ENCODE results near the gene CADM2.

Gene CADM2

DNA sequence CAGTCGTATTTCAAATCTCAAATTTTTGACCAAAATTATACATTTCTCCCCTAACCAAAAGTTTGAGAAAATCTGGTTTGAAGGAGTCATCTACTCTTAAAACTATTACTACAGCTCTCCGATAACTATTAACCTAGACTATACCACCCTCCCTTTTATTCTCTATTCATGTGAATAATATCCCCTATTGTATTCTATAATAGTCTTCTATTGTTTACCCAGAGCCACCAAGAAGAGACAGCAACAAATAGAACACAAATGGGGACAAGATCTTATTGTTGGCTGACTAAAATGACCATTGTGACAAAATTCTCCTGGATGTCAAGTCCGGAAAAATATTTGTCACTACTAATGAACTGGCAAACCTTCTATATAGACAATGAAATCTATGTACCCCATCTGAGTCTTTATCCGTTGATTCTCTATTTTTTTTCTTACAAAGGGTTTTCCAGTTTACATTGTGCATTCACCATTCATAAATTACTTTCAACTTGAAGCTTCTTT lies 618.0 kb downstream of the CADM2 start:
- no peak for DNase-seq

DNA sequence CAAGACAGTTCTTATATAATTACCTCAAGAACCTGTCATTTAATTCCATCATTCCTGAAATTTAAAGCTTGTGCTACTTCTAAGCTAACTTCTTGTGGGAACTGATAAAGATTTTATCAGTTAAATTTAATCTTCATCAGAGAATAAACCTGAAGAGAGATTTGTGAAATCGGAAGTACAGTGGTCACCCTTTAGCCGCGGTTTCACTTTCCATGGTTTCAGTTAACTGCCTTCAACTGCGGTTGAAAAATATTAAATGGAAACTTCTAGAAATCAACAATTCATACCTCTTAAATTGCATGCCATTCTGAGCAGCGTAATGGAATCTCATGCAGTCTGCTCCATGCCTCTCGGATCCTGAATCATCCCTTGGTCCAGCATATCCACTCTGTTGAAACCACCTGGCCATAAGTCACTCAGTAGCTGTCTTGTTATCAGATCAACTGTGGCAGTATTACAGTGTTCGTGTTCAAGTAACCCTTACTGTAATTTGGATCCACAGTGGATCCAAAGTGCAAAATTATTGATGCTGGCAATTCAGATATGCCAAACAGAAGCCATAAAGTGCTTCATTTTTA lies 626.1 kb downstream of the CADM2 start:
- DNase-seq: no peak

- peak; percentile 50 for DNase-seq
Measured at GRCh38 chr3:85586018-85586417, 627.2 kb downstream of the CADM2 start.

DNA sequence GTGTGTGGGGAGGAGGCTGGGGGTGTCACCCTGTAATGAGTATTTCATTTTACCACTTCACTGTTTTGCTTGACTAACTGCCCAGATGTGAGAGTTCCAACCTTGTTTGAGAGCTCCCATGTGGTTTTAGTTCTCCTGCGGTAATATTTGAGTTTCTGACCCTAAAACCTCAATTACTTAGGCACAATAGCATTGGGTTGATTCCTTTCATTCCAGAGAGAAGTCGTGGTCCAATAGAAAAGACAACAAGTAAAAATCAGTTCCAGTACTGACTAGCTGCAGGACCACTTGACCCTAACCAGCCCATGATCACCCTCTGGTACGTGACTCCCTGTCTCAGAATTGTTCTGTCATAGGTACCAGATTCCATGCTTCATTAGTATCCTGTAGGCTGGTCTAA lies 630.4 kb downstream of the CADM2 start:
- DNase-seq: no peak

DNA sequence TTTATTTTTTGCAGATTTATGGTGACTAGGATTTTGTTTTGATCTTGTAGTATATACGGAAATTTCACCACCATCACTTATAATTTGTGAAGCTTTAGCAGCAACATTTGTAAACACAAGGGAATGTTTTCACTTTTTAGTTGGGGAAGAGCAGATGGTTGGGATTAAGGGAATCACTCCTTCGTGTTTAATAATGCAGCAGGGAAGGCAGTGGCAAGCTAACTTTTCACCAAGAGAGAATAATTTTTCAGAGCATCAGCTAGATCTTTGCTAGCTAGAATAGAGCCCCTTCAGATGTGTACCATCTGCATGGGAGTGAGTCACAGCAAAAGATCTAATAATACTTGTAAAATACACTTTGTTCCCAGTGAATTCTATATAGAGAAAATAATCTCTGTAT lies 632.7 kb downstream of the CADM2 start:
- no peak for DNase-seq

GRCh38 chr3:85592256-85592655 lies 633.5 kb downstream of the CADM2 start:
- no peak for DNase-seq

DNA sequence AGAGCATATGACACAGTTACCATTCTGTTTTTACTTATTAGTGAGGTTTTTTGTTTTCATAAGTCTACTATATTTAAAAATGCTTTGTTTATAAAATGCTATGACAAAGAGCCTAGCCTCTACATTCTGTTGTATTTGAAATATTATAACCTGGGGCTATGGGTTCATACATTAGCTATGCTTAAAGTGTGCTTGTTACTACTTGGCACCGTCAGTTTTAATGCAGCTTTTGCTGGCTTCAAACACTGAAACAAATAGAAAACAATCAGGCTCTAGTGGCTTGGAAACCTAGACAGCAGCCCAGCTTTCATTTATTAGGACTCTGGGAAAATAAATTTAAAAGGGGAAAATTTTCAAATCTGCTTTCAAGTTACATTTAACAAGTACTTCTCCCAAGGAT lies 635.9 kb downstream of the CADM2 start:
- DNase-seq: no peak

- peak; percentile 73 for DNase-seq
Measured at GRCh38 chr3:85603378-85603777, 644.6 kb downstream of the CADM2 start.

GRCh38 chr3:85604641-85605040 lies 645.9 kb downstream of the CADM2 start:
- no peak for DNase-seq

DNA sequence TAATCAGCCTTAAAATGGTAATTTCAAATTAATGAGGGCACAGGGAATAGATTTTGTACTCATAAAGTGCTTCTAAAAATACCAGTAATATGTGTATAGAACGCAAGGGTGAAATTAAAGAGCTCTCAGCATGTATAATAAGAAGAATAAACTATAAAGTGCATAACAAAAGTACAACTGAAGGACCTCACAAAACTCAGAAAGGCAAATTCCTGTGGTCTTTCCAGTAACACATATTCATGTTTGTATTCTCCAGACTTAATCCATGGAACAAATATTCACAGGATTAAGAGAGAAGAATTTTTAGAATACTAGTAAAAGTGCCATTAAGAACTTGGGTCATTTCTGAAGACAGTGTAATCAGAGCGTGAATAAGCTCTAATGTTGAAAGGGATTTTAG lies 646.3 kb downstream of the CADM2 start:
- DNase-seq: no peak

- no peak for DNase-seq
Measured at GRCh38 chr3:85626662-85627061, 667.9 kb downstream of the CADM2 start.

GRCh38 chr3:85627932-85628331 lies 669.1 kb downstream of the CADM2 start:
- DNase-seq: peak; percentile 50

GRCh38 chr3:85631070-85631469 lies 672.3 kb downstream of the CADM2 start:
- no peak for DNase-seq

DNA sequence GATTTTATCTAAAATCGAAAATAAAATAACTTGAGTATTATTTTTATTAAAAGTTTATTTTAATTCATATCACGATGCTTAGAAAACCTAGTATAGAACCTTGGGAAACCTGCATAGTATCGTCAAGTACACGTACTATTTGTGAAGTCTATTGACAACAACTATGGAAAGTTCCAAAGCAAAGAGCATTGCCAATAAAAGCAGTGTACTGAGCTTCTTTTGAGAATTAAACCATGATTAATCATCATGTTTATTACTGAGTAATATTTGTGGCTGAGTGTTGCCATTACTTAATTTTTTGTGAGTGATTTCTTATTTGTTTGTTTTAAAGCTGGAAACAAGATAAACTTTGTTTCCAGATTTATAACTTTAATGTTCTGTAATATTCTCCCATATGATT lies 674.1 kb downstream of the CADM2 start:
- no peak for DNase-seq

DNA sequence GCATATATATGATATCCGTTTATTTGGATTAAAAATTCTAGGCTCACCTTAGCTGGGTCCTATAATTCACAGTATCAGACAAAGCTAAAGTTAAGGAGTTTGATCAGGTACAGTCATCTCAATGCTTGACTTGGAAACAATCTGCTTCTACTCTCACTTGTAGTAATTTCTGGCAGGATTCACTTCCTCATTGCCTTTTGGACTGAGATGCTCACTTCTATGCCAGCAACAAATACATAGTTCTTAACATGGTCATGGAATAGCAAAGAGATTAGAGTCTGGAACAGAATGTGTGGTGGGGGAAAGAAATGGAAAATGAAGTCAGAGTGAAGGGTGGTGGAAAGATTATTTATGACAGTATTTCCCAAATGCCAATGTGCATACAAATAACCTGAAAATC lies 693.6 kb downstream of the CADM2 start:
- DNase-seq: no peak

GRCh38 chr3:85660451-85660850 lies 701.7 kb downstream of the CADM2 start:
- peak; percentile 49 for DNase-seq

- no peak for DNase-seq
Measured at GRCh38 chr3:85662462-85662861, 703.7 kb downstream of the CADM2 start.

DNA sequence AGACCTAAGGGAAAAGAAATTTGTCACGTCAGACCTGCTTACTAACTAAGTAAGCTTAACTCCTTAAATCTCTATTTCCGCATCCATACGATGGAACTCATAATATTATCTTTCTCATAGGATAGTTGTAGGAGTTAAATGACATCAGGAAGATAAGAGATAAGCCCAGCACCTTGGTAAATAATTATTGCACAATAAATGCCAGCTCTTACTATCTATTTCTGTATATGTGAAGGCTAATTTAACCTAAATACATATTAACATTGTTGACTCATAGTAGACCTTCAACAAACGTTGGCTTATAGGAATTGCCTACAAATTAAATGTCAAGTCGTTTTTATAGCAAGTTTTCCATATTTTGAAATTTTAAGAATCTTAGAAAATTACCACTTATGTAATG lies 709.0 kb downstream of the CADM2 start:
- no peak for DNase-seq

- DNase-seq: no peak
Measured at GRCh38 chr3:85670634-85671205, 711.9 kb downstream of the CADM2 start.

DNA sequence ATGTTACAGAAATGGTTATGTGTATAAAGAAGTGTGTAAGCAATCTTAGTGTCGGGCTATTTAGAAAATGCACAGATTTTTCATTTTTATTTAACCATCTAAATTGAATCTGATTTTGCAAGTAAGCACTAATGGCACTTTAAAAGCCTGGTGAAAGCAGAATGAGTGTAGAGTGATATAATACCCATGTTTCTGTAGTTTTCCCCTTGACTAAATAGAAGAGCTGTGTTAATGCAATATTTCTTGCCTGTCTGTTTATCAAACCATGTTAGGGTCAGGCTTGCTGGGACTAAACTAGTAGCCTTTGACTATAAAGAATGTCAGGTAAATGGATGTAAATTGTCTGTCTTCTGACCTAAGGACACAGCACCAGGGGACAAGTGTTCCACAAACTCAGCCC lies 714.0 kb downstream of the CADM2 start:
- no peak for DNase-seq

GRCh38 chr3:85678713-85679112 lies 719.9 kb downstream of the CADM2 start:
- no peak for DNase-seq

GRCh38 chr3:85681906-85682305 lies 723.1 kb downstream of the CADM2 start:
- DNase-seq: no peak

DNA sequence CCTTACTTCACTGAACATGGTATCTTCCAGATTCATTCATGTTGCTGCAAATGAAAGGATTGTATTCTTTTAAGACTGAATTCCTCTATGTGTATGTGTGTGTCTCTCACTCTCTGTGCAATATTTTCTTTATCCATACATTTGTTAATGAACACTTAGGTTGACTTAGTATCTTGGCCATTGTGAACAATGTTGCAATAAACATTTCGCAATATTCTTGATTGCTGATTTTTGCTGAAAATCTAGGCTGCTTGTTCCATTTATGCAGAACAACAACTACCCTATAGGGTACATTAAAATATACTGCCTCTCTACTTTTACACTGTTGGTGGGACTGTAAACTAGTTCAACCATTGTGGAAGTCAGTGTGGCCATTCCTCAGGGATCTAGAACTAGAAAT lies 732.4 kb downstream of the CADM2 start:
- no peak for DNase-seq

GRCh38 chr3:85697156-85697555 lies 738.4 kb downstream of the CADM2 start:
- DNase-seq: no peak

- no peak for DNase-seq
Measured at GRCh38 chr3:85706130-85706529, 747.3 kb downstream of the CADM2 start.

All from NCI-H146 (cell line).